Tibial nerve (tissue), 4 donors: ENCODE measurements around the gene ADK.

ENCODE experiments used
- CTCF ChIP-seq, 5 experiments: fragments of 200-600 bp in 3 of 5; fragments of 450-650 bp in 2 of 5; sonication (generic) in 3 of 5; IDR thresholded peaks; one replicate each; pipeline ENCODE4 v1.5.1; 2016 to 2019; ENCODE audit warnings: antibody characterized with exemption in 5 of 5, mild to moderate bottlenecking in 3 of 5, moderate library complexity in 2 of 5
- EP300 ChIP-seq, 2 donors: sonication (generic); formaldehyde crosslinking; IDR thresholded peaks; one replicate each; pipeline ENCODE4 v1.6.1; 2017; ENCODE audit warnings: antibody characterized with exemption in 2 of 2, mild to moderate bottlenecking in 1 of 2
- POLR2A ChIP-seq, 2 donors: fragments of 450-650 bp; IDR thresholded peaks; one replicate each; pipeline ENCODE4 v1.6.1; 2017; ENCODE audit warnings: antibody characterized with exemption in 2 of 2, mild to moderate bottlenecking in 2 of 2, moderate library complexity in 2 of 2

- TF ChIP-seq POLR2A (IDR thresholded peaks at IDR 0.05) (no peak), CTCF (IDR thresholded peaks at IDR 0.05) (no peak), EP300 (IDR thresholded peaks at IDR 0.05) (no peak)
Observed at GRCh38 chr10:74643596-74643975, 492.6 kb downstream of the ADK start.
